ENCODE measurements around the gene KPNA6. TPM values are rescaled to one million over a fixed set of nuclear protein-coding genes. Genes with fewer than 3 reads are reported as not detected.
"Not testable (repeated sequence)": the region's sequence is repeated elsewhere in the genome, so short reads cannot be mapped to it uniquely, and the experiment has no call there.

The KPNA6 gene
- total and polyA plus RNA-seq, 3 donors from 2014 or later = 56.5 to 107 (median 64.6) TPM

DNA sequence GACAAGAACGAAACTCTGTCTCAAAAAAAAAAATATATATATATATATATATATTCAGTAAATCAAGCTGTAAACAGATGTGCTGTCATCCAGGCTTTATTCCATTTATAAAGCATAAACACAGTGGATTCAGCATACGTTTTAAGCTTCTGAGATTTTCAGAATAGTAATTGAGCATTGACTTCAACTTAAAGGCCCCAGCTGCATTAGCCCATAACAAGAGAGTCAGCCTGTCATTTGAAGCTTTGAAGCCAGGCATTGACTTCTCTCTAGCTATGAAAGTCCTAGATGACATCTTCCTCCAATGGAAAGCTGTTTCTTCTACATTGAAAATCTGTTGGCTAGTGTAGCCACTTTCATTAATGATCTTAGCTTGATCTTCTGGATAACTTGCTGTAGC is 6.6 kb downstream of the KPNA6 start:
- Histone ChIP-seq H3K4me1 (peaks cover 5% of the 10 kb centered on the region), H3K27ac (no peak overlapping the region), H3K9me3 (no peaks in the 10 kb centered on the region), H3K27me3 (no peaks in the 10 kb centered on the region), H3K4me3 (no peak overlapping the region), H3K36me3 (ENCODE audit: low read depth, missing control alignments) (no peaks in the 10 kb centered on the region)
- no peak for DNase-seq
- WGBS, 2 donors = 68 to 79% methylated on average over 2 of the region's 2 CpGs
- intact Hi-C loops (cut with DNase I; ENCODE audit: low total_unique reads) = no loop called here
- TF ChIP-seq, protein P1, sequence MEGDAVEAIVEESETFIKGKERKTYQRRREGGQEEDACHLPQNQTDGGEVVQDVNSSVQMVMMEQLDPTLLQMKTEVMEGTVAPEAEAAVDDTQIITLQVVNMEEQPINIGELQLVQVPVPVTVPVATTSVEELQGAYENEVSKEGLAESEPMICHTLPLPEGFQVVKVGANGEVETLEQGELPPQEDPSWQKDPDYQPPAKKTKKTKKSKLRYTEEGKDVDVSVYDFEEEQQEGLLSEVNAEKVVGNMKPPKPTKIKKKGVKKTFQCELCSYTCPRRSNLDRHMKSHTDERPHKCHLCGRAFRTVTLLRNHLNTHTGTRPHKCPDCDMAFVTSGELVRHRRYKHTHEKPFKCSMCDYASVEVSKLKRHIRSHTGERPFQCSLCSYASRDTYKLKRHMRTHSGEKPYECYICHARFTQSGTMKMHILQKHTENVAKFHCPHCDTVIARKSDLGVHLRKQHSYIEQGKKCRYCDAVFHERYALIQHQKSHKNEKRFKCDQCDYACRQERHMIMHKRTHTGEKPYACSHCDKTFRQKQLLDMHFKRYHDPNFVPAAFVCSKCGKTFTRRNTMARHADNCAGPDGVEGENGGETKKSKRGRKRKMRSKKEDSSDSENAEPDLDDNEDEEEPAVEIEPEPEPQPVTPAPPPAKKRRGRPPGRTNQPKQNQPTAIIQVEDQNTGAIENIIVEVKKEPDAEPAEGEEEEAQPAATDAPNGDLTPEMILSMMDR (IDR thresholded peaks at IDR 0.05) = no peak
- no peak for TF ChIP-seq POLR2A (IDR thresholded peaks at IDR 0.05)

DNA sequence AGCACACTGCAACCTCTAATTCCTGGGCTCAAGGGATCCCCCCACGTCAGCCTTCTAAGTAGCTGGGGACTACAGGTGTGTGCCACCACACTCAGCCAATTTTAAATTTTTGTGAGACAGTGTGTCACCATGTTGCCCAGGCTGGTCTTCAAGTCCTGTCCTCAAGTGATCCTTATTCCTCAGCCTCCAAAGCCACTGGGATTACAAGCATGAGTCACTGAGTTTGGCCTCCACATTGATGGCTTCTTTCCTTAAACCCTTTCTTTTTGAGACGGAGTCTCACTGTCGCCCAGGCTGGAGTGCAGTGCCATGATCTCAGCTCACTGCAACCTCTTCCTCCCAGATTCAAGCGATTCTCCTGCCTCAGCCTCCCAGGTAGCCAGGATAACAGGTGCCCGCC is 7.6 kb downstream of the KPNA6 start:
- H3K4me1 ChIP-seq = no peaks in the 10 kb centered on the region
- intact Hi-C loops (cut with DNase I; ENCODE audit: low total_unique reads) = no loop called here
- 85 to 90% methylated on average over 5 of the region's 5 CpGs for WGBS, 2 donors

DNA sequence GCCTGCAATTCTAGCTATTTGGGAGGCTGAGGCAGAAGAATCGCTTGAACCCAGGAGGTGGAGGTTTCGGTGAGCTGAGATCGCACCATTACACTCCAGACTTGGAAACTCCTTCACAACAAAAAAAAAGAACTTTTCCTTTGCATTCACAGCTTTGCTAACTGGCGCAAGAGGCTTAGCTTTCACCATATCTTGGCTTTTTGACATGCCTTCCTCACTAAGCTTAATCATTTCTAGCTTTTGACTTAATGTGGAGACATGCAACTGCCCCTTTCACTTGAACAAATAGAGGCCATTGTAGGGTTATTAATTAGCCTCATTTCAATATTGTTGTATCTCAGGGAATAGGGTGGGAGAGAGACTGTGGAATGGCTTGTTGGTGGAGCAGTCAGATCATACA is 8.7 kb downstream of the KPNA6 start:
- Histone ChIP-seq H3K4me1 (peaks cover 8% of the 10 kb centered on the region), H3K36me3 (ENCODE audit: low read depth, missing control alignments) (no peaks in the 10 kb centered on the region), H3K27me3 (no peaks in the 10 kb centered on the region), H3K9me3 (no peaks in the 10 kb centered on the region), H3K27ac (no peak overlapping the region), H3K4me3 (no peak overlapping the region)
- TF ChIP-seq, protein P1 (IDR thresholded peaks at IDR 0.05) = no peak
- TF ChIP-seq POLR2A (IDR thresholded peaks at IDR 0.05) = no peak
- DNase-seq = no peak
- intact Hi-C loops (cut with DNase I; ENCODE audit: low total_unique reads) = no loop called here
- WGBS, 2 donors = 91 to 96% methylated on average over 4 of the region's 4 CpGs

More for the DNA sequence above, 7.6 kb downstream of the KPNA6 start:
- no peak for DNase-seq
- Histone ChIP-seq H3K27me3 (no peaks in the 10 kb centered on the region), H3K27ac (no peak overlapping the region), H3K36me3 (ENCODE audit: low read depth, missing control alignments) (no peaks in the 10 kb centered on the region), H3K4me3 (no peak overlapping the region), H3K9me3 (no peaks in the 10 kb centered on the region)
- TF ChIP-seq POLR2A (IDR thresholded peaks at IDR 0.05) = no peak
- TF ChIP-seq, protein P1 (IDR thresholded peaks at IDR 0.05) = no peak

DNA sequence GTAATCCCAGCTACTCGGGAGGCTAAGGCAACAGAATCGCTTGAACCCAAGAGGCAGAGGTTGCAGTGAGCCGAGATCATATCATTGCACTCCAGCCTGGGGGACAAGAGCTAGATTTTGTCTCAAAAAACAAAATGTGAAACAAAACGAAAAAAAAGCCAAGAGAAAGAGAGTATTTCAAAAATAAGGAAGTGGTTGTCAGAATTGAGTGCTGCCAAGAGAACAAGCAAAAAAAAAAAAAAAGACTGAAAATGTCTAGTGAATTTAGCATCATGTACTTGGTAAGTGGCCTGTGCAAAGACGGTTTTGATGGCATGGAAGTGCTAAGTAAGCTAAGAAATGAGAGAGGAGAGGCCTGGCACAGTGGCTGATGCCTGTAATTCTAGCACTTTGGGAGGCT is 14.3 kb downstream of the KPNA6 start:
- intact Hi-C loops (cut with DNase I; ENCODE audit: low total_unique reads) = no loop called here
- no peaks in the 10 kb centered on the region for H3K9me3 ChIP-seq
- peaks cover 8% of the 10 kb centered on the region for H3K4me1 ChIP-seq
- H3K36me3 ChIP-seq (ENCODE audit: low read depth, missing control alignments) = no peaks in the 10 kb centered on the region
- TF ChIP-seq POLR2A (IDR thresholded peaks at IDR 0.05) = no peak
- TF ChIP-seq, protein P1 (IDR thresholded peaks at IDR 0.05) = no peak
- 66 to 83% methylated on average over 5 of the region's 5 CpGs for WGBS, 2 donors
- no peak overlapping the region for H3K27ac ChIP-seq
- H3K27me3 ChIP-seq = no peaks in the 10 kb centered on the region
- H3K4me3 ChIP-seq = no peak overlapping the region
- no peak for DNase-seq

- WGBS, 2 donors = 78 to 79% methylated on average over 2 of the region's 2 CpGs
- H3K27me3 ChIP-seq; intact Hi-C loops (cut with DNase I; ENCODE audit: low total_unique reads); DNase-seq; H3K9me3 ChIP-seq; H3K4me1 ChIP-seq; H3K4me3 ChIP-seq; H3K27ac ChIP-seq; H3K36me3 ChIP-seq (ENCODE audit: low read depth, missing control alignments): not testable (repeated sequence)
Observed at GRCh38 chr1:32123361-32123760, 15.5 kb downstream of the KPNA6 start.
